Effector memory CD4-positive, alpha-beta T cell (primary cell): ENCODE measurements around the gene SIK3.

Experiments
- DNase-seq, 3 donors: peaks; one replicate each; pipeline ENCODE4 v3.0.0-alpha.2; 2020
- H3K27ac ChIP-seq: 2 replicates; pipeline ENCODE4 v1.7.0; 2013; ENCODE audit warnings: mild to moderate bottlenecking, low read length, moderate library complexity; ENCODE audit not compliant: insufficient read depth, poor library complexity, severe bottlenecking
- H3K27me3 ChIP-seq: replicated peaks from 2 replicates; pipeline ENCODE4 v1.7.0; 2013; ENCODE audit warnings: mild to moderate bottlenecking, low read length; ENCODE audit not compliant: insufficient read depth, control insufficient read depth, poor library complexity, severe bottlenecking
- H3K36me3 ChIP-seq: 2 replicates; pipeline ENCODE4 v1.7.0; 2013; ENCODE audit warnings: mild to moderate bottlenecking, low read length, moderate library complexity; ENCODE audit not compliant: control insufficient read depth, insufficient read depth
- H3K4me1 ChIP-seq: 2 replicates; pipeline ENCODE4 v1.7.0; 2013; ENCODE audit warnings: low read length, mild to moderate bottlenecking; ENCODE audit not compliant: control insufficient read depth, insufficient read depth, poor library complexity, severe bottlenecking
- H3K4me3 ChIP-seq: 2 replicates; pipeline ENCODE4 v1.7.0; 2013; ENCODE audit warnings: low read length, low read depth, mild to moderate bottlenecking; ENCODE audit not compliant: insufficient read depth, poor library complexity, severe bottlenecking
- H3K9me3 ChIP-seq: 2 replicates; pipeline ENCODE4 v1.7.0; 2013; ENCODE audit warnings: mild to moderate bottlenecking, low read length, moderate library complexity; ENCODE audit not compliant: control insufficient read depth

The SIK3 gene

GRCh38 chr11:116910847-116911246 lies 187.4 kb downstream of the SIK3 start:
- no peaks in the 10 kb centered on the region for H3K27me3 ChIP-seq
- H3K36me3 ChIP-seq, result no peaks in the 10 kb centered on the region
- DNase-seq, result no peak
- H3K27ac ChIP-seq, result no peak overlapping the region
- no peaks in the 10 kb centered on the region for H3K9me3 ChIP-seq
- no peaks in the 10 kb centered on the region for H3K4me1 ChIP-seq
- no peak overlapping the region for H3K4me3 ChIP-seq

GRCh38 chr11:116910378-116910777 lies 187.8 kb downstream of the SIK3 start:
- Histone ChIP-seq H3K27me3 (no peaks in the 10 kb centered on the region), H3K4me1 (no peaks in the 10 kb centered on the region), H3K9me3 (no peaks in the 10 kb centered on the region), H3K4me3 (no peak overlapping the region), H3K36me3 (no peaks in the 10 kb centered on the region), H3K27ac (no peak overlapping the region)
- DNase-seq, result no peak

GRCh38 chr11:116909245-116909644 lies 189.0 kb downstream of the SIK3 start:
- DNase-seq, result no peak
- H3K27ac ChIP-seq, result no peak overlapping the region
- no peaks in the 10 kb centered on the region for H3K36me3 ChIP-seq
- H3K4me1 ChIP-seq, result no peaks in the 10 kb centered on the region
- no peaks in the 10 kb centered on the region for H3K27me3 ChIP-seq
- no peaks in the 10 kb centered on the region for H3K9me3 ChIP-seq
- H3K4me3 ChIP-seq, result no peak overlapping the region

GRCh38 chr11:116906479-116906878 lies 191.7 kb downstream of the SIK3 start:
- Histone ChIP-seq H3K27me3 (no peaks in the 10 kb centered on the region), H3K4me1 (peaks cover 9% of the 10 kb centered on the region), H3K27ac (no peak overlapping the region), H3K36me3 (no peaks in the 10 kb centered on the region), H3K9me3 (no peaks in the 10 kb centered on the region), H3K4me3 (no peak overlapping the region)
- DNase-seq, result no peak

- DNase-seq, result no peak
These were observed 195.1 kb downstream of the SIK3 start for GRCh38 chr11:116903090-116903489.

GRCh38 chr11:116901964-116902688 lies 196.1 kb downstream of the SIK3 start:
- H3K4me3 ChIP-seq, result no peak overlapping the region
- H3K9me3 ChIP-seq, result no peaks in the 10 kb centered on the region
- no peak for DNase-seq

More at GRCh38 chr11:116903090-116903489, 195.1 kb downstream of the SIK3 start:
- Histone ChIP-seq H3K4me1 (peaks cover 9% of the 10 kb centered on the region), H3K36me3 (no peaks in the 10 kb centered on the region), H3K27ac (no peak overlapping the region), H3K4me3 (no peak overlapping the region), H3K9me3 (no peaks in the 10 kb centered on the region), H3K27me3 (no peaks in the 10 kb centered on the region)

GRCh38 chr11:116901211-116901610 lies 197.0 kb downstream of the SIK3 start:
- H3K36me3 ChIP-seq, result peaks cover 8% of the 10 kb centered on the region

More at GRCh38 chr11:116901964-116902688, 196.1 kb downstream of the SIK3 start:
- no peak overlapping the region for H3K27ac ChIP-seq
- peaks cover 9% of the 10 kb centered on the region for H3K4me1 ChIP-seq
- peaks cover 4% of the 10 kb centered on the region for H3K36me3 ChIP-seq
- H3K27me3 ChIP-seq, result no peaks in the 10 kb centered on the region

GRCh38 chr11:116896211-116896610 lies 202.0 kb downstream of the SIK3 start:
- H3K36me3 ChIP-seq, result peaks cover 25% of the 10 kb centered on the region
- no peak for DNase-seq

More at GRCh38 chr11:116901211-116901610, 197.0 kb downstream of the SIK3 start:
- DNase-seq, result no peak
- Histone ChIP-seq H3K9me3 (no peaks in the 10 kb centered on the region), H3K4me3 (no peak overlapping the region), H3K27me3 (no peaks in the 10 kb centered on the region), H3K27ac (no peak overlapping the region), H3K4me1 (peaks cover 9% of the 10 kb centered on the region)

GRCh38 chr11:116895048-116895757 lies 203.0 kb downstream of the SIK3 start:
- no peaks in the 10 kb centered on the region for H3K27me3 ChIP-seq
- DNase-seq, result no peak
- peaks cover 7% of the 10 kb centered on the region for H3K4me1 ChIP-seq
- H3K4me3 ChIP-seq, result no peak overlapping the region
- peaks cover 25% of the 10 kb centered on the region for H3K36me3 ChIP-seq
- no peaks in the 10 kb centered on the region for H3K9me3 ChIP-seq
- H3K27ac ChIP-seq, result no peak overlapping the region

More at GRCh38 chr11:116896211-116896610, 202.0 kb downstream of the SIK3 start:
- Histone ChIP-seq H3K27me3 (no peaks in the 10 kb centered on the region), H3K9me3 (no peaks in the 10 kb centered on the region), H3K4me3 (no peak overlapping the region), H3K4me1 (no peaks in the 10 kb centered on the region), H3K27ac (no peak overlapping the region)

- peaks cover 11% of the 10 kb centered on the region for H3K4me1 ChIP-seq
- DNase-seq, result no peak
- no peaks in the 10 kb centered on the region for H3K9me3 ChIP-seq
- no peak overlapping the region for H3K27ac ChIP-seq
- H3K36me3 ChIP-seq, result peaks cover 25% of the 10 kb centered on the region
- H3K4me3 ChIP-seq, result no peak overlapping the region
- H3K27me3 ChIP-seq, result no peaks in the 10 kb centered on the region
These were observed 204.3 kb downstream of the SIK3 start for GRCh38 chr11:116893906-116894305.
